GM12878 (cell line): ENCODE measurements around the gene GPR158. TPM values are rescaled to one million over a fixed set of nuclear protein-coding genes. Genes with fewer than 3 reads are reported as not detected.

Experiments
- ATAC-seq: fragments of 200-7000 bp; cut with Tn5 transposase; 3 replicates; pipeline ENCODE4 v1.9.1; 2020; ENCODE audit warnings: mild to moderate bottlenecking, moderate library complexity
- BruUV-seq: library from RNA; stranded (reverse); fragments of 400-500 nt; replicated peaks from 2 replicates; lab custom pipeline; 2021; lab: Mats Ljungman, UMichigan
- CTCF ChIA-PET: fragments of 300-600 bp; sonication (Branson Sonifier 250); formaldehyde crosslinking; extraction: SDS; loops from one replicate; lab custom pipeline; 2021; ENCODE audit warnings: inconsistent platforms; lab: Yijun Ruan, JAX
- POLR2A ChIA-PET: fragments of 350-600 bp; formaldehyde crosslinking; extraction: SDS; loops from one replicate; lab custom pipeline; 2021; ENCODE audit warnings: inconsistent platforms; lab: Charles Lee
- RAD21 ChIA-PET: fragments of 300-600 bp; sonication (Branson Sonifier 250); formaldehyde crosslinking; loops from one replicate; lab custom pipeline; 2023; ENCODE audit warnings: antibody characterized with exemption; ENCODE audit not compliant: unreplicated experiment; lab: Charles Lee
- SMC1A ChIA-PET: fragments of 300-600 bp; sonication (Branson Sonifier 250); formaldehyde crosslinking; loops from one replicate; lab custom pipeline; 2023; ENCODE audit not compliant: unreplicated experiment, uncharacterized antibody; lab: Charles Lee
- DNase-seq: peaks from one replicate; pipeline ENCODE4 v3.0.0-alpha.2; 2011; ENCODE audit warnings: low read depth, low spot score
- FAIRE-seq: peaks from 3 replicates; lab custom pipeline; 2011; peaks lifted over from hg19 to GRCh38; lab: Jason Lieb, UNC
- H2AFZ ChIP-seq: 2 replicates; pipeline ENCODE4 v1.6.0; 2011; ENCODE audit warnings: low read depth, low read length, control low read depth; ENCODE audit not compliant: control insufficient read depth
- H3K27ac ChIP-seq: 2 replicates; pipeline ENCODE4 v1.5.1; 2011; ENCODE audit warnings: control low read depth; ENCODE audit not compliant: control insufficient read depth, insufficient read depth
- H3K27me3 ChIP-seq, 2 experiments: replicated peaks in 1 of 2; 2 replicates each; pipeline versions ENCODE4 v1.6.0 to v1.6.1; 2011; ENCODE audit warnings: low read length in 1 of 2; ENCODE audit not compliant: control insufficient read depth in 2 of 2, insufficient read depth in 2 of 2
- H3K36me3 ChIP-seq, 2 experiments: 2 replicates each; pipeline ENCODE4 v1.5.1; 2011; ENCODE audit warnings: low read length in 1 of 2; ENCODE audit not compliant: control insufficient read depth in 2 of 2, insufficient read depth in 2 of 2
- H3K4me1 ChIP-seq: 2 replicates; pipeline ENCODE4 v1.6.1; 2011; ENCODE audit warnings: mild to moderate bottlenecking, low read length, moderate library complexity, mixed read lengths; ENCODE audit not compliant: control insufficient read depth, insufficient read depth
- H3K4me2 ChIP-seq: 2 replicates; pipeline ENCODE4 v1.6.0; 2011; ENCODE audit warnings: control low read depth; ENCODE audit not compliant: control insufficient read depth, insufficient read depth
- H3K4me3 ChIP-seq: fragments of 200-600 bp; sonication (generic); 2 replicates; pipeline ENCODE4 v1.5.1; 2016
- H3K79me2 ChIP-seq: 2 replicates; pipeline ENCODE4 v1.6.0; 2011; ENCODE audit warnings: low read length; ENCODE audit not compliant: control insufficient read depth, insufficient read depth
- H3K9ac ChIP-seq: 2 replicates; pipeline ENCODE4 v1.8.0; 2011; ENCODE audit warnings: low read length, control low read depth, mixed read lengths; ENCODE audit not compliant: control insufficient read depth, insufficient read depth
- H3K9me3 ChIP-seq: replicated peaks from 3 replicates; pipeline ENCODE4 v1.5.1; 2011; ENCODE audit warnings: mild to moderate bottlenecking, low read length; ENCODE audit not compliant: control insufficient read depth, insufficient read depth
- H4K20me1 ChIP-seq: 2 replicates; pipeline ENCODE4 v1.6.0; 2011; ENCODE audit not compliant: control insufficient read depth, insufficient read depth
- ASH2L ChIP-seq: fragments of 300-600, 200-600 bp; sonication (generic); IDR thresholded peaks from 2 replicates; pipeline ENCODE4 v1.6.1; 2017; ENCODE audit warnings: low read depth, mild to moderate bottlenecking, borderline replicate concordance
- ATF2 ChIP-seq: IDR thresholded peaks from 2 replicates; pipeline ENCODE4 v1.6.1; 2012; ENCODE audit warnings: low read length, inconsistent platforms
- BRCA1 ChIP-seq: IDR thresholded peaks from 2 replicates; pipeline ENCODE4 v1.6.1; 2011; ENCODE audit warnings: low read depth, low read length, improper control_type of control experiment
- CBX3 ChIP-seq: fragments of 200-600 bp; sonication (generic); IDR thresholded peaks from 2 replicates; pipeline ENCODE4 v1.6.1; 2016; ENCODE audit warnings: low read depth, borderline replicate concordance
- CHD2 ChIP-seq: IDR thresholded peaks from 2 replicates; pipeline ENCODE4 v1.6.1; 2011; ENCODE audit warnings: low read depth, low read length, improper control_type of control experiment, borderline replicate concordance
- HDGF ChIP-seq: fragments of 450-650 bp; IDR thresholded peaks from 2 replicates; pipeline ENCODE4 v1.6.1; 2016; ENCODE audit warnings: antibody characterized with exemption
- KDM1A ChIP-seq: fragments of 200-600 bp; sonication (generic); IDR thresholded peaks from 2 replicates; pipeline ENCODE4 v1.6.1; 2016; ENCODE audit warnings: borderline replicate concordance
- MEF2A ChIP-seq: IDR thresholded peaks from 2 replicates; pipeline ENCODE4 v1.6.1; 2011; ENCODE audit warnings: low read depth, mild to moderate bottlenecking, low read length, moderate library complexity; ENCODE audit not compliant: insufficient read depth
- NR2C1 ChIP-seq: fragments of 450-650 bp; IDR thresholded peaks from 2 replicates; pipeline ENCODE4 v1.6.1; 2017; ENCODE audit warnings: antibody characterized with exemption, mild to moderate bottlenecking, moderate library complexity
- RAD21 ChIP-seq: IDR thresholded peaks from 2 replicates; pipeline ENCODE4 v1.6.1; 2011; ENCODE audit warnings: mild to moderate bottlenecking, low read depth, low read length, moderate library complexity; ENCODE audit not compliant: insufficient read depth
- RB1 ChIP-seq: fragments of 450-650 bp; formaldehyde crosslinking; IDR thresholded peaks from 2 replicates; pipeline ENCODE4 v1.6.1; 2017; ENCODE audit warnings: mild to moderate bottlenecking, borderline replicate concordance
- TARDBP ChIP-seq: IDR thresholded peaks from 2 replicates; pipeline ENCODE4 v1.6.1; 2016; ENCODE audit warnings: borderline replicate concordance
- TCF12 ChIP-seq: IDR thresholded peaks from 2 replicates; pipeline ENCODE4 v1.6.1; 2011; ENCODE audit warnings: low read depth, mild to moderate bottlenecking, low read length
- YBX1 ChIP-seq: fragments of 450-650 bp; IDR thresholded peaks from 2 replicates; pipeline ENCODE4 v1.6.1; 2016; ENCODE audit warnings: antibody characterized with exemption
- ZSCAN29 ChIP-seq: fragments of 450-650 bp; IDR thresholded peaks from 2 replicates; pipeline ENCODE4 v1.6.1; 2017; ENCODE audit warnings: mild to moderate bottlenecking, moderate library complexity
- in situ Hi-C: fragments of 300-500 bp; cut with MboI; formaldehyde crosslinking; loops from 9 replicates; pipeline ENCODE4 v1.14.3; 2018; ENCODE audit warnings: mixed read lengths
- intact Hi-C: fragments of 100-400 bp; cut with micrococcal nuclease; formaldehyde crosslinking; loops from one replicate; pipeline ENCODE4 v1.14.2; 2022; ENCODE audit not compliant: unreplicated experiment
- polyA plus RNA-seq, 11 experiments: library from polyadenylated mRNA; depleted of rRNA in 4 of 11; unstranded in 6 of 11; stranded (reverse) in 5 of 11; fragments of >200 nt; fragmentation: Nextera tagmentation in 4 of 11; fragmentation: Illumina TruSeq in 1 of 11; extraction: Ambion mirVana in 4 of 11; extraction: Trizol in 1 of 11; gene quantifications; 1 replicate in 1 of 11; 2 replicates in 10 of 11; pipeline versions ENCODE4 v1.2.1 to v1.2.3, GENCODE V29; 2011 to 2016; ENCODE audit warnings: inconsistent platforms in 2 of 11, missing spikeins in 2 of 11, low read depth in 1 of 11
- total RNA-seq, 4 experiments: library from RNA; depleted of rRNA in 3 of 4; stranded (reverse); fragments of >200 nt in 3 of 4; fragmentation: Illumina TruSeq in 1 of 4; extraction: Trizol in 1 of 4; gene quantifications; 2 replicates each; pipeline versions ENCODE4 v1.2.1 to v1.2.3, GENCODE V29; 2013 to 2021

GPR158 gene
- total and polyA plus RNA-seq, 10 of the 15 experiments (the other 5 are each of a cell fraction or from before 2014, with no cell fraction given): not detected

- Histone ChIP-seq H3K27me3 (no peaks in the 10 kb centered on the region), H3K27ac (no peak overlapping the region), H2AFZ (no peak overlapping the region), H3K9ac (no peak overlapping the region), H3K9me3 (no peaks in the 10 kb centered on the region), H3K4me2 (no peak overlapping the region), H4K20me1 (no peaks in the 10 kb centered on the region), H3K36me3 (no peaks in the 10 kb centered on the region), H3K4me1 (no peaks in the 10 kb centered on the region), H3K79me2 (no peaks in the 10 kb centered on the region), H3K4me3 (no peak overlapping the region)
- ChIA-PET POLR2A (no interaction called here), CTCF (no interaction called here), SMC1A (no interaction called here), RAD21 (no interaction called here)
- TF ChIP-seq CHD2 (no peak), MEF2A (no peak), ZSCAN29 (no peak), ASH2L (no peak), YBX1 (no peak), TARDBP (no peak), RB1 (no peak), ATF2 (no peak), NR2C1 (no peak), BRCA1 (no peak), KDM1A (no peak), RAD21 (no peak), CBX3 (no peak), TCF12 (no peak), HDGF (no peak)
- BruUV-seq: no TSS peak
- in situ Hi-C loops (no loop called here), intact Hi-C loops (no loop called here)
- no peak for FAIRE-seq
- DNase-seq: no peak
- no peak for ATAC-seq
These were observed 161.5 kb downstream of the GPR158 start for GRCh38 chr10:25336330-25336729.
